Measurements from ENCODE around the gene VTI1A. TPM values are rescaled to one million over a fixed set of nuclear protein-coding genes. Genes with fewer than 3 reads are reported as not detected.

The VTI1A gene
- total and polyA plus RNA-seq, 2 of the 4 experiments (the other 2 are of a cell fraction), result 9.7 to 24.9 TPM

DNA sequence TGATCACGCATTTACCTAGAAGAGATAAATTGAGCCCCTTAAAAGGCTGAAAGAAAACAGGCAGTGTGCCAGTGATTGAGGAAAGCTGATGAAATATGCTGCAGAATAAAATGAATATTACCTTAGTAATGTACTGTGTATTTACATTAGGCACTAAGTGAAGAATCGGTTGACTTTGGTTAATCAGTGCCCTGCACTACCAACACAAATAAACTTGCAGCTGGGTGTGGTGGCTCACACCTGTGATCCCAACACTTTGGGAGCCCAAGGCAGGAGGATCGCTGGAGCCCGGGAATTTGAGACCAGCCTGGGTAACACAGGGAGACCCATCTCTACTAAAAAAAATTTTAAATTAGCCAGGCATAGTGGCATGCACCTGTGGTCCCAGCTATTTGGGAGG is 354.7 kb downstream of the VTI1A start:
- CTCF ChIA-PET, result no interaction called here
- no peak overlapping the region for H2BK5ac ChIP-seq (ENCODE audit: low read depth, low read length, poor library complexity, severe bottlenecking)
- no peak for ATAC-seq (ENCODE audit: low read depth)

More for the DNA sequence above, 354.7 kb downstream of the VTI1A start:
- POLR2A ChIA-PET (ENCODE audit: unreplicated experiment), result interaction anchor here (0.6 kb wide), 1 partner anchor 176 kb away, joined by 4 read pairs; no protein-coding TSS in a partner anchor
- Histone ChIP-seq H4K20me1 (ENCODE audit: insufficient read depth, low read length) (no peaks in the 10 kb centered on the region), H3K23ac (ENCODE audit: low read depth, low read length) (no peak overlapping the region), H4K8ac (ENCODE audit: low read depth in 2 of 2, low read length in 2 of 2) (no peak overlapping the region), H4K5ac (ENCODE audit: low read depth, low read length) (no peak overlapping the region), H3K9me1 (ENCODE audit: insufficient read depth, low read length) (no peaks in the 10 kb centered on the region), H2AFZ (replicated peaks; ENCODE audit: low read length, poor library complexity) (no peak overlapping the region), H2AK5ac (ENCODE audit: low read depth, low read length) (no peak overlapping the region), H3K56ac (ENCODE audit: extremely low read depth, insufficient read depth, low read length) (no peak overlapping the region), H3K18ac (ENCODE audit: low read depth, low read length) (no peak overlapping the region), H3K4ac (ENCODE audit: low read depth, low read length) (no peak overlapping the region), H3K36me3 (ENCODE audit: control insufficient read depth, insufficient read depth, low read length) (no peaks in the 10 kb centered on the region), H3K9me3 (ENCODE audit: control insufficient read depth, insufficient read depth, low read length) (no peaks in the 10 kb centered on the region), H3K27me3 (ENCODE audit: control insufficient read depth, insufficient read depth, low read length) (no peaks in the 10 kb centered on the region), H3K9ac (ENCODE audit: low read depth, low read length) (no peak overlapping the region), H3K27ac (ENCODE audit: insufficient read depth, low read length) (no peak overlapping the region), H3K4me2 (ENCODE audit: low read depth, low read length) (no peak overlapping the region), H2BK20ac (ENCODE audit: low read depth, low read length) (no peak overlapping the region), H3K79me1 (ENCODE audit: low read depth in 1 of 2, low read length in 2 of 2) (no peaks in the 10 kb centered on the region), H3K14ac (replicated peaks; ENCODE audit: low read depth, low read length) (no peak overlapping the region), H3K4me3 (ENCODE audit: insufficient read depth, low read depth, low read length) (no peak overlapping the region), H2BK15ac (ENCODE audit: low read depth, low read length) (no peak overlapping the region), H2AK9ac (replicated peaks; ENCODE audit: low read depth, low read length, poor library complexity) (no peak overlapping the region), H4K91ac (ENCODE audit: insufficient read depth, low read depth, low read length) (no peak overlapping the region), H2BK120ac (ENCODE audit: low read depth, low read length) (no peak overlapping the region), H3K4me1 (ENCODE audit: control insufficient read depth, insufficient read depth, low read length) (no peaks in the 10 kb centered on the region)
- no CpG with 5 or more reads among the region's 4 CpGs for WGBS, 2 experiments (ENCODE audit: extremely low coverage in 2 of 2, insufficient read length in 1 of 2)
- dilution Hi-C loops (cut with HindIII; ENCODE audit: low sequenced_read_pairs, unreplicated experiment) (no loop called here), intact Hi-C loops (cut with micrococcal nuclease) (no loop called here), in situ Hi-C loops (cut with MboI; ENCODE audit: low sequenced_read_pairs) (no loop called here)
- no peak for TF ChIP-seq RCOR1 (IDR thresholded peaks at IDR 0.05; ENCODE audit: insufficient replicate concordance, low read length)
- no peak for TF ChIP-seq CHD1 (IDR thresholded peaks at IDR 0.05; ENCODE audit: low read depth, low read length)
- TF ChIP-seq RFX5 (IDR thresholded peaks at IDR 0.05; ENCODE audit: low read depth, low read length), result no peak
- no peak for TF ChIP-seq RAD21 (IDR thresholded peaks at IDR 0.05; ENCODE audit: low read length)
- no peak for TF ChIP-seq MAFK (IDR thresholded peaks at IDR 0.05; ENCODE audit: low read depth, low read length)
- TF ChIP-seq FOS (IDR thresholded peaks at IDR 0.05; ENCODE audit: low read depth, low read length), result no peak
- no peak for TF ChIP-seq POLR2A (IDR thresholded peaks at IDR 0.05; ENCODE audit: low read depth, low read length)
- TF ChIP-seq NFE2L2 (IDR thresholded peaks at IDR 0.05; ENCODE audit: low read depth, low read length), result no peak
- no peak for TF ChIP-seq BHLHE40 (IDR thresholded peaks at IDR 0.05; ENCODE audit: low read depth, low read length)
- TF ChIP-seq SMC3 (IDR thresholded peaks at IDR 0.05; ENCODE audit: low read depth, low read length), result no peak
- TF ChIP-seq, protein P1, sequence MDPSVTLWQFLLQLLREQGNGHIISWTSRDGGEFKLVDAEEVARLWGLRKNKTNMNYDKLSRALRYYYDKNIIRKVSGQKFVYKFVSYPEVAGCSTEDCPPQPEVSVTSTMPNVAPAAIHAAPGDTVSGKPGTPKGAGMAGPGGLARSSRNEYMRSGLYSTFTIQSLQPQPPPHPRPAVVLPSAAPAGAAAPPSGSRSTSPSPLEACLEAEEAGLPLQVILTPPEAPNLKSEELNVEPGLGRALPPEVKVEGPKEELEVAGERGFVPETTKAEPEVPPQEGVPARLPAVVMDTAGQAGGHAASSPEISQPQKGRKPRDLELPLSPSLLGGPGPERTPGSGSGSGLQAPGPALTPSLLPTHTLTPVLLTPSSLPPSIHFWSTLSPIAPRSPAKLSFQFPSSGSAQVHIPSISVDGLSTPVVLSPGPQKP (IDR thresholded peaks at IDR 0.05; ENCODE audit: borderline replicate concordance, low read depth, low read length), result no peak
- TF ChIP-seq, protein P2, sequence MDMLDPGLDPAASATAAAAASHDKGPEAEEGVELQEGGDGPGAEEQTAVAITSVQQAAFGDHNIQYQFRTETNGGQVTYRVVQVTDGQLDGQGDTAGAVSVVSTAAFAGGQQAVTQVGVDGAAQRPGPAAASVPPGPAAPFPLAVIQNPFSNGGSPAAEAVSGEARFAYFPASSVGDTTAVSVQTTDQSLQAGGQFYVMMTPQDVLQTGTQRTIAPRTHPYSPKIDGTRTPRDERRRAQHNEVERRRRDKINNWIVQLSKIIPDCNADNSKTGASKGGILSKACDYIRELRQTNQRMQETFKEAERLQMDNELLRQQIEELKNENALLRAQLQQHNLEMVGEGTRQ (IDR thresholded peaks at IDR 0.05; ENCODE audit: low read depth, low read length), result no peak
- TF ChIP-seq, protein P3, sequence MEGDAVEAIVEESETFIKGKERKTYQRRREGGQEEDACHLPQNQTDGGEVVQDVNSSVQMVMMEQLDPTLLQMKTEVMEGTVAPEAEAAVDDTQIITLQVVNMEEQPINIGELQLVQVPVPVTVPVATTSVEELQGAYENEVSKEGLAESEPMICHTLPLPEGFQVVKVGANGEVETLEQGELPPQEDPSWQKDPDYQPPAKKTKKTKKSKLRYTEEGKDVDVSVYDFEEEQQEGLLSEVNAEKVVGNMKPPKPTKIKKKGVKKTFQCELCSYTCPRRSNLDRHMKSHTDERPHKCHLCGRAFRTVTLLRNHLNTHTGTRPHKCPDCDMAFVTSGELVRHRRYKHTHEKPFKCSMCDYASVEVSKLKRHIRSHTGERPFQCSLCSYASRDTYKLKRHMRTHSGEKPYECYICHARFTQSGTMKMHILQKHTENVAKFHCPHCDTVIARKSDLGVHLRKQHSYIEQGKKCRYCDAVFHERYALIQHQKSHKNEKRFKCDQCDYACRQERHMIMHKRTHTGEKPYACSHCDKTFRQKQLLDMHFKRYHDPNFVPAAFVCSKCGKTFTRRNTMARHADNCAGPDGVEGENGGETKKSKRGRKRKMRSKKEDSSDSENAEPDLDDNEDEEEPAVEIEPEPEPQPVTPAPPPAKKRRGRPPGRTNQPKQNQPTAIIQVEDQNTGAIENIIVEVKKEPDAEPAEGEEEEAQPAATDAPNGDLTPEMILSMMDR (conservative IDR thresholded peaks at IDR 0.05; ENCODE audit: low read depth, low read length), result no peak
- TF ChIP-seq MXI1 (IDR thresholded peaks at IDR 0.05; ENCODE audit: borderline replicate concordance, low read depth, low read length), result no peak
- TF ChIP-seq CEBPB (IDR thresholded peaks at IDR 0.05; ENCODE audit: low read depth, low read length), result no peak
- TF ChIP-seq MAZ (IDR thresholded peaks at IDR 0.05; ENCODE audit: borderline replicate concordance, low read depth, low read length), result no peak
- DNase-seq, result no peak
- BruUV-seq (replicated peaks), result no TSS peak

Measured in IMR-90 (cell line).